Measurements from ENCODE around the gene TNS4. TPM values are rescaled to one million over a fixed set of nuclear protein-coding genes. Genes with fewer than 3 reads are reported as not detected.

TNS4 gene
- total and polyA plus RNA-seq, 8 donors, result 0.16 to 0.24 TPM; not detected in 6

DNA sequence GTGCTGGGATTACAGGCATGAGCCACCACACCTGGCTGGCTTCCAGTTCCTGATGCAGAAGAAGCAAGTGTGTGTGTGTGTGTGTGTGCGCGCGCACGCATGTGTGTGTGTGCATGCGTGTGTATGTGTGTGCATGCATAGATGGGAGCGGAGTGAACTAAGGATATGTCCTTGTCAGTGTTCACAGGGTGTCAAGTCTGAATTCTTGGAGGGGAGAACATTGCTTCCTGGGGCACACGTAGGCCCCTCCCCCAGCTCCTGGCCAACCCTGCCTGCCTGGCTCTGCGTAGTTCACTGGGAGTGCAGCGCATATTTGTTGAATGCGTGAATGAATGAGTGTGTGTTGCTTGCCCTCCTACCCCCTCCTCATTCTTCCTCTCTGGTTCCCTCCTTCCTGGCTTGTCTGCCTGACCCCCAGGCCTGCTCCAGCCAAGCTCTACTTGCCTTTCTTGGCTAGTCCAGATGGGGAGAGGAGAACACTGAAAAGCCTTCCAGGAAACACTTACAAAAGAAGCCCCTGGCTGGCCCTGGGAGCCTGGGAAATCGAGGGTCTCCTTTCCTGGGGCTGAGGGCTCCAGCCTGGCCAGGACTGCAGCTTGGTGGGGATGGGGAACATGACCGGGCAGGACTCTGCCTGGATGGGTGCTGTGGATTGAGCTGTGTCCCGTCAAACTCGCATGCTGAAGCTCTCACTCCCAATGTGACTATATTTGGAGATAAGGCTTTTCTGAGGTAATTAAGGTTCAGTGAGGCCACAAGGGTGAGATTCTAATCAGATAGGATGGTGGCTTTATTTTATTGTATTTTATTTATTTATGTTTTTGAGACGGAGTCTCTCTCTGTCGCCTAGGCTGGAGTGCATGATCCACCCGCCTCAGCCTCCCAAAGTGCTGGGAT, 30.2 kb downstream of the TNS4 start:
- TF ChIP-seq, protein P1, sequence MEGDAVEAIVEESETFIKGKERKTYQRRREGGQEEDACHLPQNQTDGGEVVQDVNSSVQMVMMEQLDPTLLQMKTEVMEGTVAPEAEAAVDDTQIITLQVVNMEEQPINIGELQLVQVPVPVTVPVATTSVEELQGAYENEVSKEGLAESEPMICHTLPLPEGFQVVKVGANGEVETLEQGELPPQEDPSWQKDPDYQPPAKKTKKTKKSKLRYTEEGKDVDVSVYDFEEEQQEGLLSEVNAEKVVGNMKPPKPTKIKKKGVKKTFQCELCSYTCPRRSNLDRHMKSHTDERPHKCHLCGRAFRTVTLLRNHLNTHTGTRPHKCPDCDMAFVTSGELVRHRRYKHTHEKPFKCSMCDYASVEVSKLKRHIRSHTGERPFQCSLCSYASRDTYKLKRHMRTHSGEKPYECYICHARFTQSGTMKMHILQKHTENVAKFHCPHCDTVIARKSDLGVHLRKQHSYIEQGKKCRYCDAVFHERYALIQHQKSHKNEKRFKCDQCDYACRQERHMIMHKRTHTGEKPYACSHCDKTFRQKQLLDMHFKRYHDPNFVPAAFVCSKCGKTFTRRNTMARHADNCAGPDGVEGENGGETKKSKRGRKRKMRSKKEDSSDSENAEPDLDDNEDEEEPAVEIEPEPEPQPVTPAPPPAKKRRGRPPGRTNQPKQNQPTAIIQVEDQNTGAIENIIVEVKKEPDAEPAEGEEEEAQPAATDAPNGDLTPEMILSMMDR (IDR thresholded peaks at IDR 0.05), result no peak
- Histone ChIP-seq H3K4me1 (no peaks in the 10 kb centered on the region), H3K36me3 (no peaks in the 10 kb centered on the region), H3K27me3 (no peaks in the 10 kb centered on the region), H3K27ac (no peak overlapping the region), H3K9me3 (no peaks in the 10 kb centered on the region), H3K4me3 (no peak overlapping the region)
- intact Hi-C loops (cut with DNase I), result no loop called here
- DNase-seq (no peak), ATAC-seq (no peak), FAIRE-seq (no peak)
- WGBS, 2 donors, result 80 to 82% methylated on average over 17 of the region's 17 CpGs

DNA sequence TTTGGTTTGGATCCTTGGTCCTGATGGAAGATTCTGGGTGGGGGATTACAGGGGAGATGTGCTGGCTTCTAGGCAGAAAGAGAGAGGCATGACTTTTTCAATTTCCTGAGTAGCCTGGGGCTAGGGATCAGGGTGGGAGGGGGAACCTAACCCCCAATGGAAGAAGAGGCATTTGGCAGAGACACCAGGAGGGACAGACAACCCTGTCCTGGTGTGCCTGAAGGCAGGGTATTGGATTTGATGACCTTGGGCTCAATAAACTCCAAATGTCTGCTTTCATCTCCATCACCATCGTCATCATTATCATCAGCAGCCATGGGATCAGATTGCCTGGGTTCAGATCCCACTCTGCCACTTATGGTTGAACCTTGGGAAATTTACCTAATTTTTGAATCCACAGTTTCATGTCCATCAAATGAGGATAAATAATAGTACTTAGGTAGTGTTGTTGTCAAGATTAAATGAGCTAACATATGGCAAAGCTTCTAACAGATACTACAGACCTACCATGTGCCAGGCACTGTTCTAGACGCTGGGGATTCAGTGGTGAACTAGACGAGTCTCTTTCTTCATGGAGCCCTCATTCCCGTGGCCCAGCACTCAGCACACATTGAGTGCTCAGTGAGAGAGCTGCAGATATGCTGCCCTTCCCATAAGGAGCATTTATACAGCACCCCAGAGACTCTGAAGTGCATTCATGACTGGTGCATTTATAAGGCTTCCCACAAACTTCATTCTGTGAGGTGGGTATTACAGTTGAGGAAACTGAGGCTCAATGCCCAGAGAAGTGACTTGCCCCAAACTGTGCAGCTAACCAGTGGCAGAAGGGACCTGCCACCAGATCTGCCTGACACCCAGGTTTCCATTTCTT, 31.4 kb downstream of the TNS4 start:
- TF ChIP-seq, protein P1 (IDR thresholded peaks at IDR 0.05), result no peak
- Histone ChIP-seq H3K36me3 (no peaks in the 10 kb centered on the region), H3K27ac (no peak overlapping the region), H3K27me3 (no peaks in the 10 kb centered on the region), H3K4me3 (no peak overlapping the region), H3K4me1 (no peaks in the 10 kb centered on the region), H3K9me3 (no peaks in the 10 kb centered on the region)
- FAIRE-seq (no peak), DNase-seq (no peak), ATAC-seq (no peak)
- intact Hi-C loops (cut with DNase I), result no loop called here
- 59 to 68% methylated on average over 4 of the region's 4 CpGs for WGBS, 2 donors

DNA sequence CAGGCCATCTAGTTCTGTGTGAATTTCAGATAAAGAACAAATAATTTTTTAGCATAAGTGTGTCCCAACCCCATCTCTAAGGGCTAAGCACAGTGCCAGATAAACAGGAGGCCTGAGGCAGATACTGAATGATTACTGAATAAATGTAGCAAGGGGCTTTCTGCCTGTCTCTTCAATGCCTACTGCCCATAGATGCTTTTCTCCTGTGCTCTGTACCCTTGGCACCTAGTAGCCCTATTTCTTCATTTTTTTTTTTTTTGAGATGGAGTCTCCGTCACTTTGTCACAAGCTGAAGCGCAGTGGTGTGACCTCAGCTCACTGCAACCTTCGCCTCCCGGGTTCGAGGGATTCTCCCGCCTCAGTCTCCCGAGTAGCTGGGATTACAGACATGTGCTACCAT, 32.9 kb downstream of the TNS4 start:
- TF ChIP-seq, protein P1 (IDR thresholded peaks at IDR 0.05), result no peak

DNA sequence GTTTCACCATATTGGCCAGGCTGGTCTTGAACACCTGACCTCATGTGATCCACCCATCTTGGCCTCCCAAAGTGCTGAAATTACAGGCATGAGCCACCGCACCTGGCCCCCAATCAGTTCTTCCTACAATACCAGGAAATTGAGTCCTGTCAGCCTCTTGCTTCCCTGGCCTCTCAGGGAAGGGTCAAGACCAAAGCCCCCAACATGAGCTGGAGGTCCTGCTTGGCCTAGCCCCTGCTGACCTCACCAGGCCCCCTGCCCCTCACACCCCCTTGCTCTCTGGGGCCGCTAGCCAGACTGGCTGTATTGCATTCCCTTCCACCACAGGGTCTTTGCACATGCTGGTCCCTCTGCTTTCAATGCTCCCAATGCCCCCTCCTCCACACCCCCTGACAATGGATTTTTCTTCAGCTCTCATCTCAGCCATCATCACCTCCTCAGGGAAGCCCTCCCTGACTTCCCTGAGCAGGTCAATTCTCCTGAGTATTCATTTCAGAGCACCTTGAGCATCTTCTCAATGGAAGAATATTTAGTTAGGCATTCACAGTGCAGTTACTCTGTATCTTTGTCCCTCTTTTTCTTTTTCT, 34.0 kb downstream of the TNS4 start:
- WGBS, 2 donors, result 77 to 78% methylated on average over 2 of the region's 2 CpGs
- TF ChIP-seq, protein P1 (IDR thresholded peaks at IDR 0.05), result no peak
- FAIRE-seq (no peak), DNase-seq (no peak), ATAC-seq (no peak)
- Histone ChIP-seq H3K4me1 (no peaks in the 10 kb centered on the region), H3K36me3 (no peaks in the 10 kb centered on the region), H3K4me3 (no peak overlapping the region), H3K27me3 (no peaks in the 10 kb centered on the region), H3K27ac (no peak overlapping the region), H3K9me3 (no peaks in the 10 kb centered on the region)
- intact Hi-C loops (cut with DNase I), result no loop called here

More for the DNA sequence above, 32.9 kb downstream of the TNS4 start:
- no peak for DNase-seq
- no peaks in the 10 kb centered on the region for H3K36me3 ChIP-seq
- FAIRE-seq, result no peak
- ATAC-seq, result no peak
- H3K27ac ChIP-seq, result no peak overlapping the region
- H3K27me3 ChIP-seq, result no peaks in the 10 kb centered on the region
- no peaks in the 10 kb centered on the region for H3K9me3 ChIP-seq
- WGBS, 2 donors, result 82 to 92% methylated on average over 7 of the region's 7 CpGs
- intact Hi-C loops (cut with DNase I), result no loop called here
- H3K4me1 ChIP-seq, result no peaks in the 10 kb centered on the region
- no peak overlapping the region for H3K4me3 ChIP-seq

Data from pancreas (tissue), 10 donors.